Keratinocyte (primary cell): ENCODE results near the gene VAV1. TPM values are rescaled to one million over a fixed set of nuclear protein-coding genes. Genes with fewer than 3 reads are reported as not detected.

ENCODE experiments used
- DNase-seq: peaks from one replicate; pipeline ENCODE4 v3.0.0-alpha.2; 2011; ENCODE audit warnings: low read depth, missing footprints, low spot score
- FAIRE-seq: peaks from 2 replicates; lab custom pipeline; 2011; peaks lifted over from hg19 to GRCh38; lab: Jason Lieb, UNC
- H2AFZ ChIP-seq: 2 replicates; pipeline ENCODE4 v1.6.0; 2012; ENCODE audit warnings: low read length, control low read depth, inconsistent platforms; ENCODE audit not compliant: control insufficient read depth
- H3K27ac ChIP-seq: 2 replicates; pipeline ENCODE4 v1.5.1; 2011; ENCODE audit warnings: low read length; ENCODE audit not compliant: control insufficient read depth, insufficient read depth
- H3K27me3 ChIP-seq: 3 replicates; pipeline ENCODE4 v1.6.0; 2011; ENCODE audit warnings: low read length; ENCODE audit not compliant: control insufficient read depth, insufficient read depth; ENCODE audit errors: extremely low read depth
- H3K36me3 ChIP-seq, 2 experiments: 2 replicates in 1 of 2; 3 replicates in 1 of 2; pipeline ENCODE4 v1.5.1; 2011; ENCODE audit warnings: low read length in 2 of 2, mild to moderate bottlenecking in 1 of 2; ENCODE audit not compliant: control insufficient read depth in 2 of 2, insufficient read depth in 2 of 2; ENCODE audit errors: extremely low read depth in 1 of 2
- H3K4me1 ChIP-seq: 3 replicates; pipeline ENCODE4 v1.5.1; 2011; ENCODE audit warnings: low read length; ENCODE audit not compliant: control insufficient read depth, insufficient read depth; ENCODE audit errors: extremely low read depth
- H3K4me2 ChIP-seq: 3 replicates; pipeline ENCODE4 v1.6.0; 2011; ENCODE audit warnings: low read depth, low read length; ENCODE audit not compliant: control insufficient read depth, insufficient read depth; ENCODE audit errors: extremely low read depth
- H3K4me3 ChIP-seq, 3 experiments: fragments of 200-600 bp in 1 of 3; sonication (generic) in 1 of 3; 2 replicates in 2 of 3; 3 replicates in 1 of 3; pipeline ENCODE4 v1.5.1; 2011 to 2016; ENCODE audit warnings: low read length in 3 of 3, mild to moderate bottlenecking in 3 of 3, control low read depth in 2 of 3, inconsistent platforms in 1 of 3, low read depth in 1 of 3, mixed read lengths in 1 of 3, mixed run types in 1 of 3, moderate library complexity in 1 of 3; ENCODE audit not compliant: control insufficient read depth in 2 of 3, insufficient read depth in 2 of 3; ENCODE audit errors: extremely low read depth in 1 of 3
- H3K79me2 ChIP-seq: 2 replicates; pipeline ENCODE4 v1.6.0; 2012; ENCODE audit warnings: low read length; ENCODE audit not compliant: control insufficient read depth, insufficient read depth
- H3K9ac ChIP-seq: 3 replicates; pipeline ENCODE4 v1.6.0; 2011; ENCODE audit warnings: low read length; ENCODE audit not compliant: control insufficient read depth, insufficient read depth; ENCODE audit errors: extremely low read depth
- H3K9me1 ChIP-seq: 3 replicates; pipeline ENCODE4 v1.6.0; 2011; ENCODE audit warnings: low read length; ENCODE audit not compliant: control insufficient read depth, insufficient read depth; ENCODE audit errors: extremely low read depth
- H3K9me3 ChIP-seq: 2 replicates; pipeline ENCODE4 v1.5.1; 2012; ENCODE audit warnings: low read depth, low read length; ENCODE audit not compliant: control insufficient read depth
- H4K20me1 ChIP-seq: 3 replicates; pipeline ENCODE4 v1.6.0; 2011; ENCODE audit warnings: low read length; ENCODE audit not compliant: control insufficient read depth, insufficient read depth; ENCODE audit errors: extremely low read depth
- EZH2 ChIP-seq: IDR thresholded peaks from one replicate; pipeline ENCODE4 v1.6.1; 2012; ENCODE audit warnings: inconsistent platforms, mild to moderate bottlenecking, low read length, moderate library complexity
- dilution Hi-C: fragments of 300-500 bp; cut with MboI; formaldehyde crosslinking; loops from one replicate; pipeline ENCODE4 v1.7.0; 2020; ENCODE audit warnings: low sequenced_read_pairs; ENCODE audit not compliant: extremely low pct_ligation_motif_present
- polyA plus RNA-seq, 5 experiments: library from polyadenylated mRNA; depleted of rRNA in 3 of 5; stranded (reverse) in 3 of 5; stranded (forward) in 1 of 5; unstranded in 1 of 5; fragments of >200 nt; gene quantifications; 1 replicate in 1 of 5; 2 replicates in 3 of 5; 3 replicates in 1 of 5; pipeline versions ENCODE4 v1.2.1 to v1.2.3, GENCODE V29; 2011 to 2012; ENCODE audit warnings: missing spikeins in 2 of 5, low read depth in 1 of 5, low replicate concordance in 1 of 5
- TF ChIP-seq, protein P1 (sequence below), 3 experiments: IDR thresholded peaks in 1 of 3; conservative IDR thresholded peaks in 1 of 3; optimal IDR thresholded peaks in 1 of 3; 2 replicates in 2 of 3; 3 replicates in 1 of 3; pipeline versions ENCODE3 to v1.5.1; 2011; ENCODE audit warnings: low read length in 3 of 3, mild to moderate bottlenecking in 3 of 3, moderate library complexity in 2 of 3, control low read depth in 1 of 3, inconsistent platforms in 1 of 3; ENCODE audit not compliant: insufficient read depth in 2 of 3; ENCODE audit errors: extremely low read depth in 1 of 3

Gene VAV1
- polyA plus RNA-seq, 1 donor (not counting 4 experiments of a cell fraction or from before 2014, with no cell fraction given): 0.42 TPM

DNA sequence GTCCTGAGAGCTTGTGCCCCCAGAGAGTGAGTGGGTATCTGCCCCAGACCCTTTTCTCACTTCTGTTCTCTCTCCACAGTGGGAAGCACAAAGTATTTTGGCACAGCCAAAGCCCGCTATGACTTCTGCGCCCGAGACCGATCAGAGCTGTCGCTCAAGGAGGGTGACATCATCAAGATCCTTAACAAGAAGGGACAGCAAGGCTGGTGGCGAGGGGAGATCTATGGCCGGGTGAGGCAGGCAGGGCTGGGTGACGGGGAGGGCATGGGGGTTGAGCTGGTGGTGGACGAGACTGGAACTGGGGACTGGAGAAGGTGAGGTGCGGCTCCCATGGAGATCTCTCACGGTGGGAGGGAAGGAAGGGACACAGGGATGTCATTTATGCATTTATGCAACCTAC lies 81.4 kb downstream of the VAV1 start:
- dilution Hi-C loops: no loop called here
- no peak overlapping the region for H3K4me2 ChIP-seq
- FAIRE-seq: no peak

DNA sequence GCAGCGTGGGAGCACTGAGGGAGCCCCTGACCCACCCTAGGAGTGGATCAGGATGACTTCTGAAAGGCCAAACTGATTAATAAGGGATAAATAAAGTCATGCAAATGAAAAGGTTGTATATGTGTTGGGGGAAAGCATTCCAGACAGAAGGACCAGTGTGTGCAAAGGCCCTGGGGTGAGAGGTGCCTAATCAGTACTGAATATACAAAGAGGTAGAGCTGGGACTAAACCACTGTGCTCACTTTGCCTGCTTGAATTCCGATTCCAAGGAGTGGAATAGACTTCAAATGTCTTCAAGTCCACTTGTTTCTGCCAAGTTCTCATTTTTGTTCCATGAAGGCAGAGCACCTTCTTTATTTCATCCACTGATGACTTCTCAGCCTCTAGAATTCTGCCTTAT lies 82.2 kb downstream of the VAV1 start:
- no peaks in the 10 kb centered on the region for H3K36me3 ChIP-seq
- H3K9me3 ChIP-seq: no peaks in the 10 kb centered on the region
- no peaks in the 10 kb centered on the region for H3K4me1 ChIP-seq

More for the DNA sequence above, 81.4 kb downstream of the VAV1 start:
- Histone ChIP-seq H3K9me1 (no peaks in the 10 kb centered on the region), H3K79me2 (no peaks in the 10 kb centered on the region), H3K4me1 (no peaks in the 10 kb centered on the region), H3K9me3 (no peaks in the 10 kb centered on the region), H3K9ac (no peak overlapping the region), H2AFZ (no peak overlapping the region), H3K4me3 (no peak overlapping the region), H4K20me1 (no peaks in the 10 kb centered on the region), H3K36me3 (no peaks in the 10 kb centered on the region), H3K27ac (no peak overlapping the region), H3K27me3 (peaks cover 4% of the 10 kb centered on the region)
- DNase-seq: no peak
- TF ChIP-seq, protein P1, sequence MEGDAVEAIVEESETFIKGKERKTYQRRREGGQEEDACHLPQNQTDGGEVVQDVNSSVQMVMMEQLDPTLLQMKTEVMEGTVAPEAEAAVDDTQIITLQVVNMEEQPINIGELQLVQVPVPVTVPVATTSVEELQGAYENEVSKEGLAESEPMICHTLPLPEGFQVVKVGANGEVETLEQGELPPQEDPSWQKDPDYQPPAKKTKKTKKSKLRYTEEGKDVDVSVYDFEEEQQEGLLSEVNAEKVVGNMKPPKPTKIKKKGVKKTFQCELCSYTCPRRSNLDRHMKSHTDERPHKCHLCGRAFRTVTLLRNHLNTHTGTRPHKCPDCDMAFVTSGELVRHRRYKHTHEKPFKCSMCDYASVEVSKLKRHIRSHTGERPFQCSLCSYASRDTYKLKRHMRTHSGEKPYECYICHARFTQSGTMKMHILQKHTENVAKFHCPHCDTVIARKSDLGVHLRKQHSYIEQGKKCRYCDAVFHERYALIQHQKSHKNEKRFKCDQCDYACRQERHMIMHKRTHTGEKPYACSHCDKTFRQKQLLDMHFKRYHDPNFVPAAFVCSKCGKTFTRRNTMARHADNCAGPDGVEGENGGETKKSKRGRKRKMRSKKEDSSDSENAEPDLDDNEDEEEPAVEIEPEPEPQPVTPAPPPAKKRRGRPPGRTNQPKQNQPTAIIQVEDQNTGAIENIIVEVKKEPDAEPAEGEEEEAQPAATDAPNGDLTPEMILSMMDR (optimal IDR thresholded peaks at IDR 0.05 in 1 of 3, IDR thresholded peaks at IDR 0.05 in 1 of 3, conservative IDR thresholded peaks at IDR 0.05 in 1 of 3; ENCODE audit: extremely low read depth in 1 of 3, insufficient read depth in 2 of 3, low read length in 3 of 3): no peak
- no peak for TF ChIP-seq EZH2

More for the DNA sequence above, 82.2 kb downstream of the VAV1 start:
- Histone ChIP-seq H3K9me1 (no peaks in the 10 kb centered on the region), H2AFZ (no peak overlapping the region), H3K4me3 (no peak overlapping the region), H3K27ac (no peak overlapping the region), H3K9ac (no peak overlapping the region), H3K79me2 (no peaks in the 10 kb centered on the region), H4K20me1 (no peaks in the 10 kb centered on the region), H3K27me3 (peaks cover 4% of the 10 kb centered on the region), H3K4me2 (no peak overlapping the region)
- TF ChIP-seq, protein P1 (optimal IDR thresholded peaks at IDR 0.05 in 1 of 3, IDR thresholded peaks at IDR 0.05 in 1 of 3, conservative IDR thresholded peaks at IDR 0.05 in 1 of 3; ENCODE audit: extremely low read depth in 1 of 3, insufficient read depth in 2 of 3, low read length in 3 of 3): no peak
- no peak for TF ChIP-seq EZH2
- no peak for DNase-seq
- dilution Hi-C loops: no loop called here
- FAIRE-seq: no peak
